Measurements from ENCODE around the gene SMS. TPM values are rescaled to one million over a fixed set of nuclear protein-coding genes. Genes with fewer than 3 reads are reported as not detected.

SMS gene
- total and polyA plus RNA-seq, 2 donors (not counting 1 experiment from before 2014, with no cell fraction given), result 7.0 to 30.5 TPM

- Histone ChIP-seq H3K4me3 (ENCODE audit: control extremely low read depth in 1 of 5, extremely low read depth in 1 of 5, insufficient read depth in 1 of 5, low read depth in 2 of 5, low read length in 4 of 5) (no peak overlapping the region), H3K27ac (ENCODE audit: low read length in 2 of 2) (no peak overlapping the region), H3K36me3 (replicated peaks in 1 of 2; ENCODE audit: control extremely low read depth in 1 of 2, control insufficient read depth in 1 of 2, extremely low read depth in 1 of 2, insufficient read depth in 2 of 2, low read length in 1 of 2) (no peaks in the 10 kb centered on the region), H3K79me2 (ENCODE audit: control insufficient read depth, insufficient read depth, low read length) (peaks cover 47% of the 10 kb centered on the region), H3K4me1 (ENCODE audit: control insufficient read depth in 2 of 2, insufficient read depth in 2 of 2, low read length in 2 of 2) (peaks cover 6 to 13% of the 10 kb centered on the region in 2 donors), H4K20me1 (ENCODE audit: control insufficient read depth, insufficient read depth, low read length, poor library complexity, severe bottlenecking) (no peaks in the 10 kb centered on the region), H3K4me2 (replicated peaks; ENCODE audit: low read depth, low read length, poor library complexity, severe bottlenecking) (no peak overlapping the region), H3K27me3 (replicated peaks in 1 of 4; ENCODE audit: control extremely low read depth in 1 of 4, control insufficient read depth in 3 of 4, insufficient read depth in 4 of 4, low read length in 3 of 4) (no peaks in the 10 kb centered on the region), H3K9me3 (ENCODE audit: control extremely low read depth in 1 of 3, control insufficient read depth in 2 of 3, insufficient read depth in 1 of 3, low read length in 2 of 3) (no peaks in the 10 kb centered on the region), H3K9ac (ENCODE audit: low read length) (no peak overlapping the region), H2AFZ (ENCODE audit: insufficient read depth, low read depth, low read length, poor library complexity, severe bottlenecking) (no peak overlapping the region)
- WGBS (ENCODE audit: insufficient coverage), result 60% methylated on average over 1 of the region's 12 CpGs
- POLR2A ChIA-PET, result no interaction called here
- CTCF ChIA-PET, result no interaction called here
- TF ChIP-seq EZH2 (IDR thresholded peaks at IDR 0.05; ENCODE audit: borderline replicate concordance, insufficient read depth, low read depth, low read length, poor library complexity, severe bottlenecking), result no peak
- no peak for TF ChIP-seq CTCF (IDR thresholded peaks at IDR 0.05)
- intact Hi-C loops (cut with micrococcal nuclease), result no loop called here
- Mint-ChIP-seq H3K27ac (peak overlapping the region; percentile 76), H3K9me3 (ENCODE audit: insufficient read depth) (no peaks in the 10 kb centered on the region), H3K4me1 (peaks cover 49% of the 10 kb centered on the region), H3K4me3 (no peak overlapping the region), H3K27me3 (no peaks in the 10 kb centered on the region)
- DNase-seq (no peak), ATAC-seq (ENCODE audit: low read depth) (no peak)
These were observed 19.0 kb downstream of the SMS start for GRCh38 chrX:21959362-21960051.

Measured in B cell (primary cell).